ENCODE data around the gene CYGB.
"Not testable (repeated sequence)": the region's sequence is repeated elsewhere in the genome, so short reads cannot be mapped to it uniquely, and the experiment has no call there.

The CYGB gene

GRCh38 chr17:76566988-76567431, 29.5 kb upstream of the CYGB start:
- DNase-seq: no peak

DNA sequence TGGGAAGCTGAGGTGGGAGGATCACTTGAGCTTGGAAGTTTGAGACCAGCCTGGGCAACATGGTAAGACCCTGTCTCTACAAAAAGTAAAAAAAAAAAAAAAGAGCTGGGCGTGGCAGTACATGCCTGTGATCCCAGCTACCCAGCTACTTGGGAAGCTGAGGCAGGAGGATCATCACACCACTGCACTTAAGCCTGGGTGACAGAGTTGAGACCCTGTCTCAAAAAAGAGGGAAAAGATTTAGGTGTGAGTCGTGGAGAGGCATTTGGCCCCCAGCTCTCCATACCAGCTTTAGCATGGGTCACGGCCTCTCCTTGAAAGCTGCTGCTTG, 29.1 kb upstream of the CYGB start:
- no peak for DNase-seq

- DNase-seq: no peak
These were observed 28.5 kb upstream of the CYGB start for GRCh38 chr17:76565728-76566612.

DNA sequence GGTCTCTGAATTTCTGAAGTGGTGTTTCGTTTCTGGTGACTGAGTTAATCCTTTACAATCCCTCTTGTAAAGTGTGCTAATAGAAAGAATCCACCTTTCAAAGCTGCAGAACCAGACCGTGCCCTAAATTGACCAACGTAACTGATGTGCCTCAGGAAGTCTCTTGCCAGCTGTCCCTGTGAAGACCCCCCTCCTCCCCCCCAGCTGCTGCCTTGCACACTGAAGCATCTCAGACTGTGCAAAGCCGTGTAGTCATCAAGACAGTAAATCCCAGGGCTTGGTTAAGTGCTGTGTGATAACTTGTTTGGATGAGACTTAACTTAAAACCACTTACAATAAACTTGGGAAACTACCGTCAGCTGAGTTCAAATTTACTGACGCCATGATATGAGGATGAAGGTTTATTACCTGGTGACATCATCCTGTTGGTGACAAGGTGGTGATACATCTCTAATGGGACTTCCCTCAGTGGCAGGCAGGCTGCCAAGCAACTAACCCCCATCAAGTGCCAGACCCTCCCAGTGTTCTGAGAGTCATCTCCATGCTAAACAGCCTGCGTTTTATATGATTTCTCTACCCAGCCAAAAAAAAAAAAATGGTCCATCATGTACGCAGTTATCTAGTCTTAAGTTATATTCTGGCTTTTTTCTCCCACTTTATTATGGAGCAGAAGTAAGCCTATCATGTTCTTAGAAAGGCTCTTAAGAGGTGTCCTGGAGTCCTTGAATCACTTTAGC, 27.6 kb upstream of the CYGB start:
- not testable (repeated sequence) for DNase-seq

- DNase-seq: not testable (repeated sequence)
These were observed 25.9 kb upstream of the CYGB start for GRCh38 chr17:76563359-76563758.

- DNase-seq: no peak
These were observed 25.2 kb upstream of the CYGB start for GRCh38 chr17:76562734-76563148.

GRCh38 chr17:76561799-76562268, 24.3 kb upstream of the CYGB start:
- no peak for DNase-seq

GRCh38 chr17:76561332-76561731, 23.8 kb upstream of the CYGB start:
- no peak for DNase-seq

DNA sequence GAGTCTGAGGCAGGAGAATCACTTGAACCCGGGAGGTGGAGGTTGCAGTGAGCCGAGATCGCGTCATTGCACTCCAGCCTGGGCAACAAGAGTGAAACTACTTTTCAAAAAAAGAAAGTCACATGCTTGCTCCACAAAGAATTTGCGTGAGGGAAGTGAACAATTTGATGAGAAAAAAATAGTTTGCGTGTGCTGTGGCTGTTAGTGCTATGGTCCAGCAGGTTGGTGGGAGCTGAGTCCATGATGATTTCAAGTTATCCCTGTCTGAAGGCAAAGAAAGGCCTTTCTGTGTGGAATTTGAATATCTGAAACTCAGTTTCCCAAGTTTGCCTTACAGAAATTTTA, 23.3 kb upstream of the CYGB start:
- DNase-seq: no peak

GRCh38 chr17:76560036-76560876, 22.7 kb upstream of the CYGB start:
- DNase-seq: no peak

DNA sequence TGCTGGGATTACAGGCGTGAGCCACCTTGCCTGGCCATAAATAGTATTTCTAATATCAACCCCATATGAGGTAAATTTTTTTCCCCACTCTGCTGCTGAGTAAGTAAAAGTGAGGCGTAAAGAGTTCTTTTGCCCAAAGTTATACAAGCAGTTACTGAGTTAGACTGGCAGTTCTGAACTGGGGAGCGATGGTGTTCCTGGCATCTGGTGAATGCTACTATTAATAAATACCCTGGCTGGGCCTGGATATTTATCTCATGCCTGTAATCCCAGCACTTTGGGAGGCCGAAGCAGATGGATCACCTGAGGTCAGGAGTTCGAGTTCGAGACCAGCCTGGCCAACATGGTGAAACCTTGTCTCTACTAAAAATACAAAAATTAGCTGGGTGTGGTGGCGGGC, 22.0 kb upstream of the CYGB start:
- not testable (repeated sequence) for DNase-seq

- peak; percentile 49 for DNase-seq
These were observed 20.9 kb upstream of the CYGB start for GRCh38 chr17:76558198-76559095.

DNA sequence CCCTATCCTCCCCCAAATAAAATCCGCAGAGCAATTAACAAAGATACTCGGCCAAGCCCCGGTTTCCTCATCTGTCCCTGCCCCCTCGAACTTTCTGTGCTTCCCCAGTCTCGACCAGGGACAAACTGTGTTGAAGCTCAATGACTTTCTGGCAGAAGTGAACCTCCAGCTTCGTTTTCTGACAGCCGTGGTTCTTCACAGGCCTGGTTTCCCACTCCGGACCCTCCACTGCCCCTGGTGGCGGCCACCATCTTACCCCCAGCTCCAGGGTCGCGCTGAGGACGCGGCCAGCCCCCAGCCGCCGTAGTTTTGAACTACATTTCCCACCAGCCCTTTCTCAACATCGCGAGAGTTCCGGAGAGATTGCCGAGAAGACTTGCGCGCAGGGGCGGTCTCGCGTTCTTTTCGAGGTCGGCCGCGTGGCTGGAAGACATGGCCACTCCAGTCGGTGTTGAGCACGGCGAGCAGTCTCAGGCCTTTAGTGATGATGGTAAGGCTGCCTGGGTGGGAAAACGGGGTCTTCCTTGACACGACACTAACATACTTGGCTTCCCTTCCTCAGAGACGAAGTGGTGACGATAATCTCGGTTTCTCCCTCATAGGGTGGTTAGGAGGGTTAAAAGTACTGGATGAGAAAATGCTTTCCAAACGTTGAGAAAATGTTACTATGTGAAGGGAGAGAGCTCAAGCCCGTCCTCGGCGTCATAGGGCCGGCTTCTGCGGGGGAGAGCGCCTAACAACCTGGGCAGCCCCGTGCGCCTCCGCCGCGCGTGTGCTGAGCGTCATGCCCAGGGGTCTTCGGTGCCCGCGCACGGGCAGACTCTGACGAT, 20.1 kb upstream of the CYGB start:
- peak; percentile 92 for DNase-seq

- DNase-seq: no peak
These were observed 19.4 kb upstream of the CYGB start for GRCh38 chr17:76556765-76557367.

DNA sequence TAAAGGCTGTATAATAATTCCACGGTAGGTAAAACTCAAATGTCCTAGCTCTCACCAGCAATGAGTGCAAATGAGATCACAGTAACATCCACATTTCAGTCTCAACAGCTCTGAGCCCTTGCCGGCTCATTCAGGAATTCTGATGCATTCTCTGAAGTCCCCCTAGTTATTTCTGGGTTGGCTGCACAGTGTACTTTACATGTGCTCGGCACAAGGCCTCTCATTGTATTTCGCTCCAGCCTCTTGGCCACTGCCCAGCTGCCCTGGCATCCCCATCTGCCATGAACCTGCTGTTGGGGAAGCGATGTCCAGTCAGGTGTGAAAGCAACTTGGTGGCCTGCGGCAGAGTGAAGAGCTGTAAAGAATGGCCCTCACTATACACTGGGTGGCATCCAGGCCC, 16.6 kb upstream of the CYGB start:
- DNase-seq: peak; percentile 62

DNA sequence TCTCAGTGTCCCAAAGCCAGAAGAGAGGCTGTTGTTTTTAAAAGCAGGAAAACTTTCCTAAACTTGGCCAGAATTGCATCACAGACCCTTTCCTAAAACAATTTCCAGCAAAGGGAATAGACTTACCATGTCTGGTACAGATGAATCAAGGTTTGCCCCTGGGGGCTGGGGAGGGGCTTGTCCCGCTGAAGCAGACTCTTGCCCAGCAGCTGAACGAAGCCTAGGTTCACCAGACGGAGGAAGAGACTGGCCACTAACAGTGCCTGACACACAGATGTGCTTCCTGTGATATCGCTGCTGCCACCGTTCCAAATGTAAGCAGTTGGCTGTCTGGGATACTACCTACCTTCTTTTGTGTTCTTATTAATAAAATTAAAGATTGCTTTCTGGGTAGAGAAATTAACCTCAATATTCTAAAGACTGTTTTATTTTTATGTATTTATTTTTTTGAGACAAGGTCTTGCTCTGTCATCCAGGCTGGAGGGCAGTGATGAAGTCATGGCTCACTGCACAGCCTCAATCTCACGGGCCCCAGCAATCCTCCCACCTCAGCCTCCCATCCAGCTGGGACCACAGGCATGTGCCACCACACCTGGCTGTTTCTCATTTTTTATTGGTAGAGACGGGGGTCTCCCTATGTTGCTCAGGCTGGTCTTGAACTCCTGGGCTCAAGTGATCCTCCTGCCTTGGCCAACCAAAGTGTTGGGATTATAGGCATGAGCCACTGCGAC, 15.8 kb upstream of the CYGB start:
- DNase-seq: no peak

GRCh38 chr17:76551685-76552084, 14.2 kb upstream of the CYGB start:
- no peak for DNase-seq

- no peak for DNase-seq
These were observed 13.5 kb upstream of the CYGB start for GRCh38 chr17:76550712-76551615.

- no peak for DNase-seq
These were observed 12.0 kb upstream of the CYGB start for GRCh38 chr17:76549539-76549938.

Data from midbrain (tissue), 1 donor.